Measurements from ENCODE around the gene MED10. TPM values are rescaled to one million over a fixed set of nuclear protein-coding genes. Genes with fewer than 3 reads are reported as not detected.

MED10 gene
- total RNA-seq, 1 donor from 2014 or later, result 49.3 TPM

DNA sequence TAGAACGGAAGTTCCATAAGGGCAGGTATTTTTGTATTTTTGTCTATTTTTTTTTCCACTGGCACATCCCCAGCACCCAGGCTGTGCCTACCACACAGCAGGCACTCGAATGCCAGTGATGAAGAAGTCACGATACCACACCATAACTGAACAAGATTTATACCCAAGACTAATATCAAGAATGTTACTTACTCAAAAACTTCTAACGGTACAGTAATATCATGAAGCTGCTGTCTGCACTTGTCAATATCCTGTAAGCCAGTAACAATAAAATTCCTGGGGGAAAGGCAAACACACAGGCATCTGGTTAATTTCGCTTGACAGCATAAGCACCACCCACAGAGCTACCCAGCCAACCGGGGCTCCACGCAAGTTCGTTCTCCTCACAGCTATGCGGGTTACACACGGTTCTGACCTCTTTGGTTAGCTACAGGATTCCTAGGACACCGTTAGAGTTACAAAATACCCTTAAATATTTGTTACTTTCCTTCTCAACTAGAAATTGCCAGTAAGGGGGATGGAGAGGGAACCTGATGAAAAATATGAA is 1.3 kb downstream of the MED10 start:
- H3K9me3 ChIP-seq (ENCODE audit: insufficient read depth, low read depth, low read length), result no peaks in the 10 kb centered on the region
- peaks cover 44% of the 10 kb centered on the region for H4K20me1 ChIP-seq (ENCODE audit: insufficient read depth, low read length)
- Mint-ChIP-seq H3K4me3 (ENCODE audit: unreplicated experiment) (peak overlapping the region; percentile 98), H3K4me1 (ENCODE audit: low read depth, unreplicated experiment) (peaks cover 3% of the 10 kb centered on the region), H3K27ac (ENCODE audit: unreplicated experiment) (no peak overlapping the region), H3K36me3 (ENCODE audit: low read depth, unreplicated experiment) (peaks cover 13% of the 10 kb centered on the region), H3K9me3 (ENCODE audit: unreplicated experiment) (no peaks in the 10 kb centered on the region), H3K27me3 (ENCODE audit: low read depth, unreplicated experiment) (no peaks in the 10 kb centered on the region)
- no peaks in the 10 kb centered on the region for H3K27me3 ChIP-seq (ENCODE audit: insufficient read depth, low read length)
- H3K4me2 ChIP-seq (ENCODE audit: low read length), result peak overlapping the region; percentile 95
- peak overlapping the region; percentile 92 for H3K9ac ChIP-seq (ENCODE audit: low read length)
- H3K4me3 ChIP-seq (ENCODE audit: insufficient read depth, low read depth, low read length), result peak overlapping the region; percentile 81
- FAIRE-seq, result no peak
- no peak overlapping the region for H2AFZ ChIP-seq (ENCODE audit: low read depth, low read length)
- peaks cover 35% of the 10 kb centered on the region for H3K36me3 ChIP-seq (ENCODE audit: insufficient read depth, low read length)
- DNase-seq (ENCODE audit: low read depth), result peak; percentile 47
- peak overlapping the region; percentile 76 for H3K27ac ChIP-seq (ENCODE audit: low read depth, low read length)
- no peak for TF ChIP-seq EZH2 (IDR thresholded peaks at IDR 0.05; ENCODE audit: insufficient read depth, low read length)
- TF ChIP-seq, protein P1, sequence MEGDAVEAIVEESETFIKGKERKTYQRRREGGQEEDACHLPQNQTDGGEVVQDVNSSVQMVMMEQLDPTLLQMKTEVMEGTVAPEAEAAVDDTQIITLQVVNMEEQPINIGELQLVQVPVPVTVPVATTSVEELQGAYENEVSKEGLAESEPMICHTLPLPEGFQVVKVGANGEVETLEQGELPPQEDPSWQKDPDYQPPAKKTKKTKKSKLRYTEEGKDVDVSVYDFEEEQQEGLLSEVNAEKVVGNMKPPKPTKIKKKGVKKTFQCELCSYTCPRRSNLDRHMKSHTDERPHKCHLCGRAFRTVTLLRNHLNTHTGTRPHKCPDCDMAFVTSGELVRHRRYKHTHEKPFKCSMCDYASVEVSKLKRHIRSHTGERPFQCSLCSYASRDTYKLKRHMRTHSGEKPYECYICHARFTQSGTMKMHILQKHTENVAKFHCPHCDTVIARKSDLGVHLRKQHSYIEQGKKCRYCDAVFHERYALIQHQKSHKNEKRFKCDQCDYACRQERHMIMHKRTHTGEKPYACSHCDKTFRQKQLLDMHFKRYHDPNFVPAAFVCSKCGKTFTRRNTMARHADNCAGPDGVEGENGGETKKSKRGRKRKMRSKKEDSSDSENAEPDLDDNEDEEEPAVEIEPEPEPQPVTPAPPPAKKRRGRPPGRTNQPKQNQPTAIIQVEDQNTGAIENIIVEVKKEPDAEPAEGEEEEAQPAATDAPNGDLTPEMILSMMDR (IDR thresholded peaks at IDR 0.05; ENCODE audit: insufficient read depth, low read depth, low read length), result no peak
- H3K4me1 ChIP-seq (ENCODE audit: insufficient read depth, low read length), result peaks cover 10% of the 10 kb centered on the region
- H3K79me2 ChIP-seq (ENCODE audit: insufficient read depth, low read length), result peaks cover 49% of the 10 kb centered on the region

DNA sequence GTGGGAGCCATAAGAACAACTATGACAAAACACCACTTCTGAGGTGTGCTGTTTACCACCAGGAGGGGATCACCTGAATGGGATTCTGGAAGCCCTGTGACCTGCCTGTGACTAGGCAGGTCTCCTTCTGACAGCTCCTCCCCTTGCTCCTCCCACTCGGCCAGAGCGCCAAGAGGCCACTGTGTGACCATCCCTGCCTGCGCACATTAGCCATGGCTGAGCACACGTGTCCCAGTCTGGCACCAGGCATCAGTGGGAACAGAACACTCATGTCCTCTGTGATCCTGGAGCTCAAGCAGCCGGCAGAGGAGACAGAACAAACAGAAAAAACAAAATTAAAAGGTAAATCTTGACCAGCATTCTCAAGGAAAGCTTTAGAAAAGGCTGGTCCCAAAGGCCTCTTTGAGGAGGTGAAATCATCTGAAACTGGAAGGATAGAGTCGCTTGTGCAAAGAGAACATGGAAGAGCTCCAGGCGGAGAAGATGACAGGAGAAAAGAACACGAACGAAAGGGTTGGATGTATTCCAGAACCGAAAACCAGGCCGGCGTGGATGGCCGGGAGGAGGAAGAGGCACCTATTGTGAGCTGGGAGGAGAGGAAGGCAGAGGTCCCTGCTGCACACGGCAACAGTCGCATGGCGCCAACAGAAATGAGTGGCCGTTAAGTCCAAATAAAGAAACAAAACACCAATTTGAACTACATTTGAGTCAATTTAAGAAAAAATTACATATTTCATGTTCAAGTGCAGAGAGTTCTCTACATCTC is 5.1 kb downstream of the MED10 start:
- DNase-seq (ENCODE audit: low read depth), result no peak
- peaks cover 48% of the 10 kb centered on the region for H3K79me2 ChIP-seq (ENCODE audit: insufficient read depth, low read length)

More for the DNA sequence above, 5.1 kb downstream of the MED10 start:
- H3K36me3 ChIP-seq (ENCODE audit: insufficient read depth, low read length), result peaks cover 47% of the 10 kb centered on the region
- H3K4me3 ChIP-seq (ENCODE audit: insufficient read depth, low read depth, low read length), result no peak overlapping the region
- no peaks in the 10 kb centered on the region for H3K9me3 ChIP-seq (ENCODE audit: insufficient read depth, low read depth, low read length)
- H3K9me3 Mint-ChIP-seq (ENCODE audit: unreplicated experiment), result no peaks in the 10 kb centered on the region
- no peak overlapping the region for H2AFZ ChIP-seq (ENCODE audit: low read depth, low read length)
- H3K36me3 Mint-ChIP-seq (ENCODE audit: low read depth, unreplicated experiment), result peaks cover 18% of the 10 kb centered on the region
- no peak overlapping the region for H3K27ac ChIP-seq (ENCODE audit: low read depth, low read length)
- no peak overlapping the region for H3K9ac ChIP-seq (ENCODE audit: low read length)
- no peak for FAIRE-seq
- TF ChIP-seq, protein P1 (IDR thresholded peaks at IDR 0.05; ENCODE audit: insufficient read depth, low read depth, low read length), result no peak
- no peak overlapping the region for H3K4me3 Mint-ChIP-seq (ENCODE audit: unreplicated experiment)
- peaks cover 3% of the 10 kb centered on the region for H3K4me1 Mint-ChIP-seq (ENCODE audit: low read depth, unreplicated experiment)
- peaks cover 7% of the 10 kb centered on the region for H3K4me1 ChIP-seq (ENCODE audit: insufficient read depth, low read length)
- H4K20me1 ChIP-seq (ENCODE audit: insufficient read depth, low read length), result peaks cover 50% of the 10 kb centered on the region
- no peaks in the 10 kb centered on the region for H3K27me3 Mint-ChIP-seq (ENCODE audit: low read depth, unreplicated experiment)
- peak overlapping the region; percentile 10 for H3K27ac Mint-ChIP-seq (ENCODE audit: unreplicated experiment)
- H3K27me3 ChIP-seq (ENCODE audit: insufficient read depth, low read length), result no peaks in the 10 kb centered on the region
- H3K4me2 ChIP-seq (ENCODE audit: low read length), result no peak overlapping the region
